ENCODE results near the gene NR1H2.

The NR1H2 gene

DNA sequence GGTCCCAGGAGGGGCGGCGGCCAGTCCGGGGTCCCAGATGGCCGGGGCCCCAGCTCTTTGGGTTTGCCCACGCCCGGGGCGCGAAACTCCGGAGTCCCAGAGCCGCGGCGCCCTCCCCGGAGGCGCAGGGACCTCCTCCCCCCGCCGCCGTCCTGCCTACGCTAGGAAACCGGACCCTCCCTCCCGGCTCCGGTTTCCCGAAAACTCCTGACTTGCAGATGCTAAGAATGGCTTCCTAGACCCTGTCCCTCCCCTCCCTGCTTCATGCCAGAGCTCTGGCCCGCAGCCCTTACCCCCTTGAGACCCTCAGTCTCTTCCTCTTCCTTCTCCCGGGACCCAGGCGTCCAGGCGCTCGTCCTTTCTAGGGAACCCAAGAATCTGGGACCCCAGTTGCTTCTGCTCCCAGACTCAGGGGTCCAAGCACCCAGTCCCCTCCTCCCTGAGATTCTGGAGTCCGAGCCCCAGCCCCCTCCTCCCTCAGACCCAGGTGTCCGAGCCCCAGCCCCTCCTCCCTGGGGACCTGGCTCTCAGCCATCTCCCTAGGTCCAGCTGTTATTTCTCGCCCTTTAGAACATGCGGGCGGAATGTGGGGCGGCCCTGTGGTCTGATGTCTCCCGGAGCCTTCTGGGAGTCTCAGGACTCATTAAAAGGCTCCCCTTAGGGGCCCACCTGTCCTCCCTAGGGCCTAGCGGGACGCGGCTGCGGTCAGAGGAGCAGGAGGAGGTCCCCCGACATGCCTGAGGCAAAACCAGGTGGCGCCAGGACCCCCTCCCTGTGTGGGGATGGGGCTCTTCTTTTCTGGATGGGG is 56.2 kb downstream of the NR1H2 start, which contains the start of gene MYBPC2:
TSS of gene MYBPC2 (plus strand) at position 672 of the 808 bp plus-strand sequence. CDS start at position 734, 62 bp downstream.
- TF ChIP-seq, protein P1, sequence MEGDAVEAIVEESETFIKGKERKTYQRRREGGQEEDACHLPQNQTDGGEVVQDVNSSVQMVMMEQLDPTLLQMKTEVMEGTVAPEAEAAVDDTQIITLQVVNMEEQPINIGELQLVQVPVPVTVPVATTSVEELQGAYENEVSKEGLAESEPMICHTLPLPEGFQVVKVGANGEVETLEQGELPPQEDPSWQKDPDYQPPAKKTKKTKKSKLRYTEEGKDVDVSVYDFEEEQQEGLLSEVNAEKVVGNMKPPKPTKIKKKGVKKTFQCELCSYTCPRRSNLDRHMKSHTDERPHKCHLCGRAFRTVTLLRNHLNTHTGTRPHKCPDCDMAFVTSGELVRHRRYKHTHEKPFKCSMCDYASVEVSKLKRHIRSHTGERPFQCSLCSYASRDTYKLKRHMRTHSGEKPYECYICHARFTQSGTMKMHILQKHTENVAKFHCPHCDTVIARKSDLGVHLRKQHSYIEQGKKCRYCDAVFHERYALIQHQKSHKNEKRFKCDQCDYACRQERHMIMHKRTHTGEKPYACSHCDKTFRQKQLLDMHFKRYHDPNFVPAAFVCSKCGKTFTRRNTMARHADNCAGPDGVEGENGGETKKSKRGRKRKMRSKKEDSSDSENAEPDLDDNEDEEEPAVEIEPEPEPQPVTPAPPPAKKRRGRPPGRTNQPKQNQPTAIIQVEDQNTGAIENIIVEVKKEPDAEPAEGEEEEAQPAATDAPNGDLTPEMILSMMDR (conservative IDR thresholded peaks at IDR 0.05), result no peak
- TF ChIP-seq ZFX (IDR thresholded peaks at IDR 0.05), result no peak
- 0 out of 2 replicates have a peak within 1 kb of the TSS, but pooled peaks have one; percentile 5 for H3K27ac ChIP-seq

All from C4-2B (cell line).